DOHH2 (cell line): ENCODE data around the gene SLC7A5.

ENCODE experiments used
- CTCF ChIP-seq: fragments of 200-600 bp; sonication (generic); IDR thresholded peaks from one replicate; pipeline ENCODE4 v1.5.1; 2014; ENCODE audit warnings: antibody characterized with exemption, mild to moderate bottlenecking, low read depth, low read length; ENCODE audit not compliant: poor library complexity, severe bottlenecking
- EZH2phosphoT487 ChIP-seq: fragments of 200-600 bp; sonication (generic); IDR thresholded peaks from 2 replicates; pipeline ENCODE4 v1.6.1; 2017; ENCODE audit warnings: borderline replicate concordance, mild to moderate bottlenecking, antibody characterized with exemption, low read length, moderate library complexity, mixed read lengths

GRCh38 chr16:87824016-87824990 lies 45.0 kb downstream of the SLC7A5 start:
- TF ChIP-seq CTCF = no peak
- TF ChIP-seq EZH2phosphoT487 = no peak
